KMS-11 (cell line): ENCODE results near the gene EPS8L3.
"Not testable (repeated sequence)": the region's sequence is repeated elsewhere in the genome, so short reads cannot be mapped to it uniquely, and the experiment has no call there.

Experiments used
- H2AFZ ChIP-seq: fragments of 200-600 bp; sonication (generic); 2 replicates; pipeline ENCODE4 v1.6.1; 2016; ENCODE audit warnings: antibody characterized with exemption, mixed run types, low read depth
- H3K27ac ChIP-seq: fragments of 200-600 bp; sonication (generic); 2 replicates; pipeline ENCODE4 v1.6.1; 2016; ENCODE audit warnings: mild to moderate bottlenecking, mixed run types
- H3K27me3 ChIP-seq: fragments of 200-600 bp; sonication (generic); 2 replicates; pipeline ENCODE4 v1.6.1; 2017; ENCODE audit warnings: mild to moderate bottlenecking, low read depth, mixed run types, moderate library complexity; ENCODE audit not compliant: insufficient read depth
- H3K36me3 ChIP-seq: fragments of 200-600 bp; sonication (generic); 2 replicates; pipeline ENCODE4 v1.6.1; 2017; ENCODE audit warnings: mild to moderate bottlenecking, mixed run types; ENCODE audit not compliant: insufficient read depth
- H3K4me1 ChIP-seq: fragments of 200-600 bp; sonication (generic); 2 replicates; pipeline ENCODE4 v1.6.1; 2016; ENCODE audit warnings: mild to moderate bottlenecking, low read depth, mixed run types; ENCODE audit not compliant: poor library complexity, severe bottlenecking
- H3K4me2 ChIP-seq: fragments of 200-600 bp; sonication (generic); 2 replicates; pipeline ENCODE4 v1.7.0; 2016; ENCODE audit warnings: mild to moderate bottlenecking, mixed run types
- H3K4me3 ChIP-seq: fragments of 200-600 bp; sonication (generic); IDR thresholded peaks from 2 replicates; pipeline ENCODE4 v1.6.1; 2017; ENCODE audit warnings: low read depth, low read length, mixed read lengths; ENCODE audit not compliant: insufficient read depth
- H3K79me2 ChIP-seq: fragments of 200-600 bp; sonication (generic); 2 replicates; pipeline ENCODE4 v1.6.1; 2016; ENCODE audit warnings: low read depth, mixed run types; ENCODE audit not compliant: insufficient read depth
- H3K9ac ChIP-seq: fragments of 200-600 bp; sonication (generic); 2 replicates; pipeline ENCODE4 v1.6.1; 2016; ENCODE audit warnings: mild to moderate bottlenecking, mixed run types
- H4K20me1 ChIP-seq: fragments of 200-600 bp; sonication (generic); 2 replicates; pipeline ENCODE4 v1.6.1; 2016; ENCODE audit warnings: mild to moderate bottlenecking, mixed run types; ENCODE audit not compliant: insufficient read depth
- TF ChIP-seq, protein P1 (sequence below): fragments of 200-600 bp; sonication (generic); conservative IDR thresholded peaks from 2 replicates; pipeline ENCODE4 v1.6.1; 2017; ENCODE audit warnings: low read depth, mild to moderate bottlenecking, antibody characterized with exemption, low read length, moderate library complexity, mixed read lengths

Gene EPS8L3

DNA sequence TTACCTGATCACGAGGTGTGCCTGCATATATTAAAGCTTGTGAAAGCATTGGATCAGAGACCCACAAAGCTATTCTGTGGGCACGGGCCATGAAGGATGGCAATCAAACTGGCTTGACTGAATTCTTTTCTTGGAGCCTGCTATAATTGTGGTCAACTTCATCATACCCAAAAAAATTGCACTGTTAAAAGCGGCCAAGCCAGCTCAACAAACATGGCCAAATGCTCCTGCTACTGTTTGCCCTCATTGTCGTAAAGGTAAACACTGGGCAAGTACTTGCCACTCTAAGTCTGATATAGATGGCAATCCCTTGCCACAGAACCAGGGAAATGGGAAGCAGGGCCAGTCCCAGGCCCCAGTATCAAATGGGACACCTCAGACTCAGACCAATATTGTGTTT is 58.3 kb downstream of the EPS8L3 start:
- no peak overlapping the region for H3K27ac ChIP-seq
- TF ChIP-seq, protein P1, sequence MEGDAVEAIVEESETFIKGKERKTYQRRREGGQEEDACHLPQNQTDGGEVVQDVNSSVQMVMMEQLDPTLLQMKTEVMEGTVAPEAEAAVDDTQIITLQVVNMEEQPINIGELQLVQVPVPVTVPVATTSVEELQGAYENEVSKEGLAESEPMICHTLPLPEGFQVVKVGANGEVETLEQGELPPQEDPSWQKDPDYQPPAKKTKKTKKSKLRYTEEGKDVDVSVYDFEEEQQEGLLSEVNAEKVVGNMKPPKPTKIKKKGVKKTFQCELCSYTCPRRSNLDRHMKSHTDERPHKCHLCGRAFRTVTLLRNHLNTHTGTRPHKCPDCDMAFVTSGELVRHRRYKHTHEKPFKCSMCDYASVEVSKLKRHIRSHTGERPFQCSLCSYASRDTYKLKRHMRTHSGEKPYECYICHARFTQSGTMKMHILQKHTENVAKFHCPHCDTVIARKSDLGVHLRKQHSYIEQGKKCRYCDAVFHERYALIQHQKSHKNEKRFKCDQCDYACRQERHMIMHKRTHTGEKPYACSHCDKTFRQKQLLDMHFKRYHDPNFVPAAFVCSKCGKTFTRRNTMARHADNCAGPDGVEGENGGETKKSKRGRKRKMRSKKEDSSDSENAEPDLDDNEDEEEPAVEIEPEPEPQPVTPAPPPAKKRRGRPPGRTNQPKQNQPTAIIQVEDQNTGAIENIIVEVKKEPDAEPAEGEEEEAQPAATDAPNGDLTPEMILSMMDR = no peak
- no peaks in the 10 kb centered on the region for H4K20me1 ChIP-seq
- H2AFZ ChIP-seq = no peak overlapping the region
- no peaks in the 10 kb centered on the region for H3K27me3 ChIP-seq
- no peaks in the 10 kb centered on the region for H3K36me3 ChIP-seq
- H3K4me3 ChIP-seq = no peak overlapping the region
- H3K4me2 ChIP-seq = no peak overlapping the region
- no peak overlapping the region for H3K9ac ChIP-seq
- no peaks in the 10 kb centered on the region for H3K4me1 ChIP-seq
- H3K79me2 ChIP-seq = no peaks in the 10 kb centered on the region

GRCh38 chr1:109704173-109704572 is 59.5 kb downstream of the EPS8L3 start:
- Histone ChIP-seq H2AFZ (no peak overlapping the region), H3K9ac (no peak overlapping the region), H3K27ac (no peak overlapping the region), H3K4me1 (no peaks in the 10 kb centered on the region), H3K79me2 (no peaks in the 10 kb centered on the region), H3K4me2 (no peak overlapping the region), H3K27me3 (no peaks in the 10 kb centered on the region), H4K20me1 (no peaks in the 10 kb centered on the region), H3K4me3 (no peak overlapping the region), H3K36me3 (no peaks in the 10 kb centered on the region)
- TF ChIP-seq, protein P1 = no peak

- H3K79me2 ChIP-seq, H3K36me3 ChIP-seq, H3K27me3 ChIP-seq, H3K4me3 ChIP-seq, H3K4me1 ChIP-seq, H4K20me1 ChIP-seq, H3K9ac ChIP-seq, H3K4me2 ChIP-seq, H2AFZ ChIP-seq, H3K27ac ChIP-seq: not testable (repeated sequence)
Observed at GRCh38 chr1:109702940-109703339, 60.8 kb downstream of the EPS8L3 start.
